PC-9 (cell line): Measurements from ENCODE around the gene FOXN3.

Experiments
- EZH2 ChIP-seq: fragments of 200-600 bp; sonication (generic); IDR thresholded peaks from 2 replicates; pipeline ENCODE4 v1.8.0; 2017; ENCODE audit warnings: antibody characterized with exemption, low read depth
- TF ChIP-seq, protein P1 (sequence below): fragments of 200-600 bp; sonication (generic); conservative IDR thresholded peaks from 2 replicates; pipeline ENCODE4 v1.6.1; 2017; ENCODE audit warnings: mixed run types, antibody characterized with exemption, mild to moderate bottlenecking, moderate library complexity

DNA sequence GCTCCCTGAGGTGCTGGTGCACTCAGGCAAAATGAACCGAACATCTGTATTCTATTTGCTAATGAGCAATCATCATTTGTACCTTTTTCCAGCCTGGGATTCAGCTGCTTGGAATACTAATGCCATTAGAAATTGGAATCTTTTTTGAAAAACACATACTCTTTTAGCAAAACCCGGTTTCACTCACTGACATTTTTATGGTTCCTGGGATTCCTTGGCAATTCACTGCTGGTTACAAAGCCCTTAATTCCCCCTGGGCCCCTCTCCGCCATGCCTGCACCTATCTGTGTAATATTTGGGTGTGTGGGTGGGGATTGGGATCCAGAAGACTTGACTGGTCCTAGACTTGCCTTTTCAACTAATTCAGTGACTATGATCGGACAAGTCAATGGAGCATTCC, 199.1 kb downstream of the FOXN3 start:
- TF ChIP-seq, protein P1, sequence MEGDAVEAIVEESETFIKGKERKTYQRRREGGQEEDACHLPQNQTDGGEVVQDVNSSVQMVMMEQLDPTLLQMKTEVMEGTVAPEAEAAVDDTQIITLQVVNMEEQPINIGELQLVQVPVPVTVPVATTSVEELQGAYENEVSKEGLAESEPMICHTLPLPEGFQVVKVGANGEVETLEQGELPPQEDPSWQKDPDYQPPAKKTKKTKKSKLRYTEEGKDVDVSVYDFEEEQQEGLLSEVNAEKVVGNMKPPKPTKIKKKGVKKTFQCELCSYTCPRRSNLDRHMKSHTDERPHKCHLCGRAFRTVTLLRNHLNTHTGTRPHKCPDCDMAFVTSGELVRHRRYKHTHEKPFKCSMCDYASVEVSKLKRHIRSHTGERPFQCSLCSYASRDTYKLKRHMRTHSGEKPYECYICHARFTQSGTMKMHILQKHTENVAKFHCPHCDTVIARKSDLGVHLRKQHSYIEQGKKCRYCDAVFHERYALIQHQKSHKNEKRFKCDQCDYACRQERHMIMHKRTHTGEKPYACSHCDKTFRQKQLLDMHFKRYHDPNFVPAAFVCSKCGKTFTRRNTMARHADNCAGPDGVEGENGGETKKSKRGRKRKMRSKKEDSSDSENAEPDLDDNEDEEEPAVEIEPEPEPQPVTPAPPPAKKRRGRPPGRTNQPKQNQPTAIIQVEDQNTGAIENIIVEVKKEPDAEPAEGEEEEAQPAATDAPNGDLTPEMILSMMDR: no peak
- TF ChIP-seq EZH2: no peak
